GM06990 (cell line): ENCODE data around the gene MICALL2.

Experiments used
- DNase-seq: peaks from one replicate; pipeline ENCODE4 v3.0.0-alpha.2; 2011; ENCODE audit not compliant: insufficient read length; ENCODE audit errors: extremely low read depth
- H3K27me3 ChIP-seq: replicated peaks from 2 replicates; pipeline ENCODE4 v1.6.0; 2011; ENCODE audit warnings: low read length; ENCODE audit not compliant: control insufficient read depth, insufficient read depth
- H3K36me3 ChIP-seq: 2 replicates; pipeline ENCODE4 v1.5.1; 2011; ENCODE audit warnings: low read length; ENCODE audit not compliant: control insufficient read depth, insufficient read depth
- H3K4me3 ChIP-seq: replicated peaks from 2 replicates; pipeline ENCODE4 v1.5.1; 2011; ENCODE audit warnings: low read depth, mild to moderate bottlenecking, control low read depth, low read length
- TF ChIP-seq, protein P1 (sequence below): IDR thresholded peaks from 2 replicates; pipeline ENCODE4 v1.5.1; 2011; ENCODE audit warnings: low read length, control low read depth, mild to moderate bottlenecking, inconsistent platforms; ENCODE audit not compliant: insufficient read depth, poor library complexity, severe bottlenecking

Gene MICALL2

GRCh38 chr7:1408466-1408865 lies 50.8 kb downstream of the MICALL2 start:
- Histone ChIP-seq H3K27me3 (no peaks in the 10 kb centered on the region; the same call in 1 of the 2 replicates), H3K4me3 (no peak overlapping the region), H3K36me3 (no peaks in the 10 kb centered on the region)
- no peak for DNase-seq
- TF ChIP-seq, protein P1, sequence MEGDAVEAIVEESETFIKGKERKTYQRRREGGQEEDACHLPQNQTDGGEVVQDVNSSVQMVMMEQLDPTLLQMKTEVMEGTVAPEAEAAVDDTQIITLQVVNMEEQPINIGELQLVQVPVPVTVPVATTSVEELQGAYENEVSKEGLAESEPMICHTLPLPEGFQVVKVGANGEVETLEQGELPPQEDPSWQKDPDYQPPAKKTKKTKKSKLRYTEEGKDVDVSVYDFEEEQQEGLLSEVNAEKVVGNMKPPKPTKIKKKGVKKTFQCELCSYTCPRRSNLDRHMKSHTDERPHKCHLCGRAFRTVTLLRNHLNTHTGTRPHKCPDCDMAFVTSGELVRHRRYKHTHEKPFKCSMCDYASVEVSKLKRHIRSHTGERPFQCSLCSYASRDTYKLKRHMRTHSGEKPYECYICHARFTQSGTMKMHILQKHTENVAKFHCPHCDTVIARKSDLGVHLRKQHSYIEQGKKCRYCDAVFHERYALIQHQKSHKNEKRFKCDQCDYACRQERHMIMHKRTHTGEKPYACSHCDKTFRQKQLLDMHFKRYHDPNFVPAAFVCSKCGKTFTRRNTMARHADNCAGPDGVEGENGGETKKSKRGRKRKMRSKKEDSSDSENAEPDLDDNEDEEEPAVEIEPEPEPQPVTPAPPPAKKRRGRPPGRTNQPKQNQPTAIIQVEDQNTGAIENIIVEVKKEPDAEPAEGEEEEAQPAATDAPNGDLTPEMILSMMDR, result no peak

DNA sequence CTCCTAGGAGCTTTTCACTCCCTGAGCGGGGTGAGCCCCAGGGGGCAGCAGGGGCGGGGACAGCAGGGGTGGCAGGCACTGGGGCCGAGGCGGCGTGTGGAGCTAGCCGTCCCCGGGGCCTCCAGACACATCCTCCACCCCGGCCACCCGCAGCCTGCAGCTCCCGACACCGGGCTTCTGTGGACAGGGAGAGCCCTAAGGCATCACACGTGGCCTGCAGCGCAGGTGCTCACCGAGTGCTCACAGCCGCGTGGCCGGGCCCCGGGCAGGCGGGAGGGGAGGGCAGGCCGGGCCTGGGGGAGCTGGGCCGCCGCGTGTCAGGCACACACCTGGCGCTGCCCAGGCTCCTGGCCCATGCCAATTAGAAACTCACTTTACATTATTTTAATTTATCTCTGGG lies 51.4 kb downstream of the MICALL2 start:
- no peaks in the 10 kb centered on the region for H3K36me3 ChIP-seq
- no peak overlapping the region for H3K4me3 ChIP-seq
- TF ChIP-seq, protein P1, result no peak
- no peak for DNase-seq
- peaks cover 1% of the 10 kb centered on the region; the same call in 1 of the 2 replicates for H3K27me3 ChIP-seq

DNA sequence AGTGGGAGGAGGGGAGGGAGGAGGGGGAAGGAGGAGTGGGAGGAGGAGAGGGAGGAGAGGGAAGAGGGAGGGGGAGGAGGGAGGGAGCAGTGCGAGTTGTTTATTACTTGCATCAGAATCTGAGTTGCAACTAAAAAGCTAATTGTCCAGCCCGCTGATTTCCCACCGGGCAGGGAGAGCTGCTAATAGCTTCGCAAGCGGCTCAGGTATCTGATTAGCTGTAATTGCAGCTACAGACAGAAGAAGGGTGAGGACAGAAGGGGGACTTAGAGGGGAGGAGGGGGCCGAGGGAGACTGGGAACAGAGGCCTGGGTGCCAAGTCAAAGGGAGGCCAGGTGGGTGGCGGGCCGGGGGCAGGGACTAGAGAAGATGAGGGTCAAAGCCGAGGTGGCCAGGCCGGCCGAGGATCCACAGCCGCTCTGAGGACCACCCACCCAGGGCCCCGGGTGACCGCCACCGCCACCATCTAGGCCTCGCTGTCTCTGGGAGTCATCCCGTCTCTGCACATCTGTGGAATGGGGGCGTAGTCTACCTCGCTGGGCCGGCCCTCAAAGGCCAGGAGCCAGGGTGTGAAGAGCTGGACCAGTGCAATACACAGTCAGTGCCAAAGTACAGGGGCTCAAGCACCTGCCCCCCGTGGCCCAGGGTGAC lies 54.2 kb downstream of the MICALL2 start:
- TF ChIP-seq, protein P1, result no peak
- Histone ChIP-seq H3K36me3 (no peaks in the 10 kb centered on the region), H3K27me3 (peaks cover 1% of the 10 kb centered on the region; the same call in 1 of the 2 replicates), H3K4me3 (no peak overlapping the region)
- no peak for DNase-seq

GRCh38 chr7:1404460-1404809 lies 54.8 kb downstream of the MICALL2 start:
- no peaks in the 10 kb centered on the region for H3K36me3 ChIP-seq
- TF ChIP-seq, protein P1, result no peak
- peaks cover 1% of the 10 kb centered on the region; the same call in 1 of the 2 replicates for H3K27me3 ChIP-seq
- DNase-seq, result no peak
- no peak overlapping the region for H3K4me3 ChIP-seq

DNA sequence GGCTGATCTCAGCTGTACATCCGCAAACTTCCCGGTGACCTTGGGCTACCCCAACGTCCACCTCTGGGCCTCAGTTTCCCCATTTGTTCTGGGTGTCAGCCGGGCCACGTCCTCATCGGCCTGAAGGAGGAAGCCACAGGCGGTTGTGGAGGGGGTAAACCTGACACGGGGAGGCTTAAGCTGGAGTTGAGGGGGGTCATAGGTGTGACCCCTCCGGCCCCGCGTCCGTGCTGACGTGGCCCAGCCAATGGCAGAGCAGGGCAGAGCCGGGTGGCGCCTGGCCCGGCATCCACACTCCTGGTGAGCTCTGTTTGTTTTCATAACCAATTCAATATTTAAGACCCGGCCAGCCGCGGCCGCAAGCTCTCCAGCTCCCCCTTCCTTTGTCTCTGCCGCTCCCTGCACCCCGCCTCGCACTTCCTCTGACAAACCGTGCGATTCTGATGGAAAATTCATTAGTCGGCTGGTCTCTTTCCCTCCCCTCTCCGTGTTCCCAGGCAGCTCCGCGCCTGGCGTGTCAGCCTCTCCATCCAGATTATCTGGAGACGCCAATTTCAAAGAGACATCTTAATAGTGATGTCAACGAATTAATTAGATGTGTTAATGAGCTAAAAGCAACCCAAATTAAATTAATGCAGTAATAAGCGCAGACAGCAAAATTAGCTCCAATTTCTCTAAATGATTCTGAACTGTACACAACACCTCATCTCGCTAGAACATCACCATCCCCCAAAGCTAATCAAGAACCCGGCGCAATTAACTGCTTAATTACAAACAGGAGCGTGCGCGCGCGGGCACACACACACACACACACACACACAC lies 55.4 kb downstream of the MICALL2 start:
- H3K36me3 ChIP-seq, result no peaks in the 10 kb centered on the region
- TF ChIP-seq, protein P1, result no peak
- no peak overlapping the region for H3K4me3 ChIP-seq
- DNase-seq, result no peak
- H3K27me3 ChIP-seq, result peaks cover 1% of the 10 kb centered on the region; the same call in 1 of the 2 replicates
